NT2/D1 (cell line): ENCODE measurements around the gene CRTC1.

Source experiments
- DNase-seq: peaks from one replicate; pipeline ENCODE4 v3.0.0-alpha.2; 2011; ENCODE audit warnings: low read depth, low spot score
- H3K27me3 ChIP-seq: 2 replicates; pipeline ENCODE4 v1.6.0; 2011; ENCODE audit warnings: mild to moderate bottlenecking; ENCODE audit not compliant: insufficient read length, insufficient read depth
- H3K36me3 ChIP-seq: 2 replicates; pipeline ENCODE4 v1.6.1; 2011; ENCODE audit warnings: mild to moderate bottlenecking, low read length, mixed read lengths; ENCODE audit not compliant: insufficient read depth, insufficient read length
- H3K4me1 ChIP-seq: 2 replicates; pipeline ENCODE4 v1.5.1; 2011; ENCODE audit not compliant: insufficient read depth, insufficient read length
- H3K4me3 ChIP-seq: 2 replicates; pipeline ENCODE4 v1.5.1; 2011; ENCODE audit warnings: low read depth; ENCODE audit not compliant: insufficient read length
- H3K9ac ChIP-seq: 2 replicates; pipeline ENCODE4 v1.6.0; 2011; ENCODE audit warnings: low read depth; ENCODE audit not compliant: insufficient read length
- H3K9me3 ChIP-seq: 2 replicates; pipeline ENCODE4 v1.5.1; 2011; ENCODE audit warnings: mild to moderate bottlenecking, low read length; ENCODE audit not compliant: insufficient read depth
- SUZ12 ChIP-seq: IDR thresholded peaks from 2 replicates; pipeline ENCODE4 v1.6.1; 2011; ENCODE audit not compliant: insufficient read length, insufficient read depth; ENCODE audit errors: extremely low read depth
- YY1 ChIP-seq: IDR thresholded peaks from 2 replicates; pipeline ENCODE4 v1.6.1; 2011; ENCODE audit not compliant: insufficient read length, insufficient read depth
- ZNF274 ChIP-seq: IDR thresholded peaks from 2 replicates; pipeline ENCODE4 v1.6.1; 2011; ENCODE audit warnings: mild to moderate bottlenecking, low read depth, low read length

The CRTC1 gene, protein sequence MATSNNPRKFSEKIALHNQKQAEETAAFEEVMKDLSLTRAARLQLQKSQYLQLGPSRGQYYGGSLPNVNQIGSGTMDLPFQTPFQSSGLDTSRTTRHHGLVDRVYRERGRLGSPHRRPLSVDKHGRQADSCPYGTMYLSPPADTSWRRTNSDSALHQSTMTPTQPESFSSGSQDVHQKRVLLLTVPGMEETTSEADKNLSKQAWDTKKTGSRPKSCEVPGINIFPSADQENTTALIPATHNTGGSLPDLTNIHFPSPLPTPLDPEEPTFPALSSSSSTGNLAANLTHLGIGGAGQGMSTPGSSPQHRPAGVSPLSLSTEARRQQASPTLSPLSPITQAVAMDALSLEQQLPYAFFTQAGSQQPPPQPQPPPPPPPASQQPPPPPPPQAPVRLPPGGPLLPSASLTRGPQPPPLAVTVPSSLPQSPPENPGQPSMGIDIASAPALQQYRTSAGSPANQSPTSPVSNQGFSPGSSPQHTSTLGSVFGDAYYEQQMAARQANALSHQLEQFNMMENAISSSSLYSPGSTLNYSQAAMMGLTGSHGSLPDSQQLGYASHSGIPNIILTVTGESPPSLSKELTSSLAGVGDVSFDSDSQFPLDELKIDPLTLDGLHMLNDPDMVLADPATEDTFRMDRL

DNA sequence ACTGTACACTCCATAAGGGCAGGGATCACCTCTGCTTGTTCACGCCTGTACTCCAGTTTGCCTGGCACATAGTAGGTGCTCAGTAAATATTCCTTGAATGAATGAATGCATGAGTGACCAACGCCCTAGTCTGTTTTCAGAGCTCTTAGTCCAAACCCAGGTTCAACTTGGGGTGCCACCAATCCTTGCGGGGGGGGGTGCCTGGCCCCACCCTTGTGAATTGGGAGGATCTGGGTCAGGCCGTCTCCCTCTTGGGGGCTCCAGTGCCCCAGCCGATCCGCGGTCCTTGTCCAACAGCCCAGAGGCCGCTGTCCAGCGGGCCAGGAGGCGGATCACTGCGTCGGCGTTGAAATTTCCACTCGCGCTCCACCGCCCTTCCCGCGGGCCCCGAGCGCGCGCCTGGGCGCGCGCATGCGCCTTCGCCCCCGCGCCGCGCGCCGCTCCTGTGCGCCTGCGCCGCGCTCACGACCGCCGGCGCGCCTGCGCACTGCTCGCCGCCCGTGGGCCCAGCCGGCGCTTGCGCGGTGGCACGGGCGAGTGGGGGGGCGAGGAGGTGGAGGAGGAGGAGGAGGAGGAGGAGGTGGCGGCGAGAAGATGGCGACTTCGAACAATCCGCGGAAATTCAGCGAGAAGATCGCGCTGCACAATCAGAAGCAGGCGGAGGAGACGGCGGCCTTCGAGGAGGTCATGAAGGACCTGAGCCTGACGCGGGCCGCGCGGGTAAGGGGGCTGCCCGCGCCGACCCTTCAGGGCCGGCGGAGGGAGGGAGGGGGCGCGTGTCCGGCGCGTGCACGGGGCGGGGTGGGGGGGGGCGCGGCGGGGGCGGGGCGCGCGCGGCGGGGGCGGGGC, at the start of gene CRTC1:
CRTC1 (plus strand) TSS at position 572 of the 849 bp plus-strand sequence; CDS start at position 595, 23 bp downstream.
- H3K36me3 ChIP-seq: peaks cover 5% of the 10 kb centered on the region
- peaks cover 17% of the 10 kb centered on the region for H3K4me1 ChIP-seq
- no peaks in the 10 kb centered on the region for H3K9me3 ChIP-seq
- peak within 1 kb of the TSS; percentile 81 for H3K4me3 ChIP-seq
- no peak for TF ChIP-seq SUZ12
- peak within 1 kb of the TSS; percentile 95 for H3K9ac ChIP-seq
- no peaks in the 10 kb centered on the region for H3K27me3 ChIP-seq
- peak; percentile 73 for DNase-seq

DNA sequence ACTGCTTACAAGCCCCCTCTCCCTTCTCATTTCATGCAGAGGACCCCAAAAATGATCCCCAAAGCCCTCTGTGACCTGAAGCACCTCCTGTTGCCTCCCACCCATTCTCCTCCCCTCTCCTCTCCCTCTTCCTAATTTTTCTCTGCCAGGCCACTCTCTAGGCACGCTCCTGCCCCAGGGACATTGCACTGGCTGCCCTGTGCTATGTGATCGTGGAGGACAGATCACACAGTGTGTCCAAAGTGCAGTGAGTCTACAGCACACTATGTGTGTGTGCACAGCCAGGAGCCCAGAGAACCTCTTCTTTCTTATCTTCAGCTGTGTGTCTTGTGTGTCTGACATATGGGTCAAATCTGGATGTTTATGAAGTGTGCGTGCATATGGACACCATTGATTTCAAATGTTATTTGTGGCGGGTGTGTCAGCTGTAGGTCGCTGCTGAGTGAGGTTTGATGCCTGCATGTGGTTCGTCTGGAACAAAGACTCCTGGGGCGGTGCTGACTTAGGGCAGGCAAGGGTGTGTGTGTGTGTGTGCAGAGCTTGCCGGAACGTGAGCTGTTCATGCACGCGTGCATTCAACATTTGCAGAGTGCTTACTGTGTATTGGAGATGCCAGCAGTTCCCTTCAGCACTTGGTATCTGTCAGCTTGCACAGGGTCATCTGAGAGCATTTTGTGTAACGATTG, 48.7 kb upstream of the CRTC1 start:
- no peak for TF ChIP-seq SUZ12
- TF ChIP-seq YY1: no peak
- no peak for TF ChIP-seq ZNF274
- peaks cover 14% of the 10 kb centered on the region for H3K4me1 ChIP-seq
- no peak for DNase-seq
- H3K9me3 ChIP-seq: no peaks in the 10 kb centered on the region
- peaks cover 15% of the 10 kb centered on the region for H3K27me3 ChIP-seq
- H3K9ac ChIP-seq: no peak overlapping the region
- H3K36me3 ChIP-seq: no peaks in the 10 kb centered on the region
- H3K4me3 ChIP-seq: no peak overlapping the region

DNA sequence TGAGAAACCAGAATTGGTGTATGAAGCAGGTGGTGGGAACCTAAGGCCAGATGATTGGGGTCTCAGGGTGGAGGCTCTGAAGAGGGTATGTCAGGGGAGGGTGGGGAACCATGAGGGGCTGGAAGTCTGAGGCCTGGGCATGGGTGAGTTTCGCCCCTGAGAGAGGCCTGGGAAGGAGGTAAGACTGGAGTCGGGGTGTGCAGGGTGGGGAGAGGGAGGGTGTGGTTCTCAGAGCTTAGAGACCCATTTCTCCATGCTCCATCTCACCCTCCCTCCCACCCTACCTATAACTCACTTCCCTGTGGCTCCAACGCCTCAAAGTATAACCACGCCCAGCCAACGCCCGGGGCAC, 47.7 kb upstream of the CRTC1 start:
- no peak overlapping the region for H3K4me3 ChIP-seq
- H3K4me1 ChIP-seq: peaks cover 14% of the 10 kb centered on the region
- no peaks in the 10 kb centered on the region for H3K36me3 ChIP-seq
- no peak overlapping the region for H3K9ac ChIP-seq
- no peaks in the 10 kb centered on the region for H3K9me3 ChIP-seq
- H3K27me3 ChIP-seq: peaks cover 14% of the 10 kb centered on the region
- DNase-seq: no peak
- no peak for TF ChIP-seq ZNF274
- no peak for TF ChIP-seq SUZ12
- no peak for TF ChIP-seq YY1

DNA sequence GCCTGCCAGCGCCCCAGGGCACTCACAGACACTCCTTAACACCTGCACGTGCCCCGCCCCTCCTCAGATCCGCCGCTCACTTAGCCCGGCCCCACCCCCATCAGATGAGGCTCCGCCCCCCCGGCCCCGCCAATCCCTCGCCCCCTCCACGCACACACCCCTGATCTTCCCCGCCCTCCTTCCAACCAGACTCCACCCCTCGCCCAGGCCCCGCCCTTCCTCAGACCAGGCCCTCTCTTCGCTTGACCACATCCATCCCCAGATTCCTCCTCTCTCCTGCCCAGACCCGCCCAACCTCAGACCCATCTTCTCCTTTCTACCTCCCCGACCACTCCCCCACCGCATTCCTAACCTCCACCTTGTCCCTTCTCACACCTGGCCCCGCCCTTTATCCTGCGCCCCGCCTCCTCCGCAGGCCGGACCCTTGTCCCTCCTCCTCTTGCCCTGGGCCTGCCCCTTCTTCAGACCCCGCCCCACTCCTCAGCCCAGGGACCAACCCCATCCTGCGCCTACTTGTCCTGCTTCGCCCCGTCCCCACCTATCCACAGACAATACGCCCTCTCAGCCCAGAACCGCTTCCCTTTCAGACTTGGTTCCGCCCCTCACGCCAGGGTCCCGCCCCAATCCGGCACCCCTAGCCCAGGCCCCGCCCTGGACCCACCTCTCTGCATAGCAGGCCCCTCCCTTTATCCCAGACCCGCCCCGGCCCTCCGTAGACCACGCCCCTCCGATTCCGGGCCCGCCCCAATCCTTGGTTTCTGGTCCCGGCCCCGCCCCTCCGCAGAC, 47.1 kb upstream of the CRTC1 start:
- TF ChIP-seq SUZ12: no peak
- TF ChIP-seq YY1: no peak
- no peak for TF ChIP-seq ZNF274
- peak overlapping the region; percentile 39 for H3K9ac ChIP-seq
- H3K36me3 ChIP-seq: no peaks in the 10 kb centered on the region
- H3K27me3 ChIP-seq: peaks cover 14% of the 10 kb centered on the region
- peaks cover 14% of the 10 kb centered on the region for H3K4me1 ChIP-seq
- H3K4me3 ChIP-seq: peak overlapping the region; percentile 27
- DNase-seq: peak; percentile 94
- no peaks in the 10 kb centered on the region for H3K9me3 ChIP-seq

DNA sequence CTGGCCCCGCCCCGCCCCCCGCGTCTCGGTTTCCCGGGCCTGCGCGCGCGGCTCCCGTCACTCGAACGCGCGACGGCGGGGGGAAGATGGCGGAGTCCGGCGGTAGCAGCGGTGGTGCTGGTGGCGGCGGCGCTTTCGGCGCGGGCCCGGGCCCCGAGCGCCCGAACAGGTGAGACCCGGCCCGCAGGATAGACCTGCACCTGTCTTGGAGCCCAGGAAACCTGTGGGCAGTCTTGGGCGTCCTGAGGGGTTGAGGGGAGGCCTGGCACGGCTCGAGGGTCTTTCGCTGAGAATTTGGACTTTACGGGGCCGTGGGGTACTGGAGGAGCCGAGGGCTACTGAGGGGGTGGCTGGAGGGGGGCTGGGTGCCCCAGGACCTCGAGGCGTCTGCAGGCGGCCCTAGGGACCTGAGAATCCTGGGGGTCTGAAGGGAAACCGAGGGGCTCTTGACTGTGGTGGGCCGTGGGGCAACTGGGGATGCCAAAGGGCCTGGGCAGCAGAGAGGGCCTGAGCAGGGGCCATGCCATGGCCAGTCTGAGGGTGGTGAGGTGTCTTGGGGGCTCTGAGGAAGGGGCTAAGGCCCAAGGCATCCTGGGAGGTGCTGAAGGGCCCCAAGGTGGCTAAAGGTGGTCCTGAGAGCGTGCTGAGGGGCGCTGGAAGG, 46.4 kb upstream of the CRTC1 start, which contains the start of gene KLHL26:
KLHL26 (plus strand) TSS at position 60 of the 661 bp plus-strand sequence; CDS start at position 87, 27 bp downstream.
- Histone ChIP-seq H3K4me3 (peak within 1 kb of the TSS; percentile 86), H3K9me3 (no peaks in the 10 kb centered on the region), H3K9ac (peak within 1 kb of the TSS; percentile 81), H3K36me3 (no peaks in the 10 kb centered on the region), H3K27me3 (peaks cover 14% of the 10 kb centered on the region), H3K4me1 (peaks cover 14% of the 10 kb centered on the region)
- TF ChIP-seq SUZ12 (no peak), ZNF274 (no peak)
- DNase-seq: no peak
